HG03135 (cell line): ENCODE results near the gene RTP3.
"Not testable (repeated sequence)": the region's sequence is repeated elsewhere in the genome, so short reads cannot be mapped to it uniquely, and the experiment has no call there.

ENCODE experiments used
- ATAC-seq: cut with Tn5 transposase; IDR thresholded peaks from one replicate; pipeline ENCODE4 v1.9.1; 2021; ENCODE audit warnings: mild to moderate bottlenecking, moderate library complexity; ENCODE audit not compliant: unreplicated experiment

The RTP3 gene

DNA sequence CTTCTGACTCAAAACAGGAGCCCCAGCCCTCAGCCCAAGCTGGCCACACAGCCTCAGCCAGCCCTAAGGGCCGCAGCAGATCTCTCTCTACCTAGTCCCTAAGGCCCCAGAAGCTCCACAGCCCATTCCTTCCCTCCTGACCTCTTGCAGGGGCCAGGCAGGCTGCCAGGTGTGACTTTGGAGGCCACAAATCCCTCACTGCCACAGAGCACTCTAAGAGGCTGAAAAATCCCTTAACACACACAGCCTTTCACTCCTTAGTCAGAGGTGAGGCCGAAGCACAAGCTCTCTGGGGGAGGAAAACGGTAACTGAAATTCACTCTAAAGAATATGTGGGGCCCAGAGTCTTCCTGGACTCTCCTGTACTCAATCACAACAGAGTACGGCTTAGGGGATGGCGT lies 45.0 kb downstream of the RTP3 start:
- no peak for ATAC-seq

DNA sequence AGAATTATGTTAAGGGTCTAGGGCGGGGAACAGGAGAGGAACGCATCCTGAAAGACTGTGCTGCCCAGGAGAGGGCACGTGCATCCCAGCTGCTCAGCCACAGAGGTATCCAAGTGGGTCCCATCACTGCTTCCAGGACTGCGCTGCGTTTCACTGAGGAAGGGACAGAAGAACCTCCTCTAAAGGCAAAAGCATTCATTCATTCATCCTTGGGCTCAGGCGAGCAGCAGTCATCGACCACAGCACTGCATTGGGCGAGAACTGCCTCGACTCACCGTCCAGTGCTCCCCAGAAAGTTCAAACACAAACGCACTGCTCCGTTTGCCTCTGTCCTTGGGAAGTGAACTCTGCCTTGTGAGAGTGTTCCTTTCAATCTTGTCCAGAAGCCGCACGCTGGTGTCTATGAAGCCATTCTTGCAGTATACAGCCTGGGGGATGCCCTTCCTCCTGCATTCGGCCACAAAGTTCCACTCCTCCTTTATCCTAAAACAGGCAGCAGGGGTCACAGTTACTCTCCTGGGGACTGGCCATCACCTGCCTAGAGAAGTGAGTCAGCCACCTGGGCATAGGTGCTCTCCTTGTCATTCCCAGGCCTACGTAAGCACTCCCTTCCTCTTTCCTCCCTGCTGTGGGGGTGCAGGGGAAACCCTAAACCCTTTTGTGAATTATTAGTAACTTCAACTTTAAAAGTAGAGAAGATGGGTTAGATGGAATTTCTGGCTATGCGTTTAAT lies 47.2 kb downstream of the RTP3 start:
- ATAC-seq: no peak

DNA sequence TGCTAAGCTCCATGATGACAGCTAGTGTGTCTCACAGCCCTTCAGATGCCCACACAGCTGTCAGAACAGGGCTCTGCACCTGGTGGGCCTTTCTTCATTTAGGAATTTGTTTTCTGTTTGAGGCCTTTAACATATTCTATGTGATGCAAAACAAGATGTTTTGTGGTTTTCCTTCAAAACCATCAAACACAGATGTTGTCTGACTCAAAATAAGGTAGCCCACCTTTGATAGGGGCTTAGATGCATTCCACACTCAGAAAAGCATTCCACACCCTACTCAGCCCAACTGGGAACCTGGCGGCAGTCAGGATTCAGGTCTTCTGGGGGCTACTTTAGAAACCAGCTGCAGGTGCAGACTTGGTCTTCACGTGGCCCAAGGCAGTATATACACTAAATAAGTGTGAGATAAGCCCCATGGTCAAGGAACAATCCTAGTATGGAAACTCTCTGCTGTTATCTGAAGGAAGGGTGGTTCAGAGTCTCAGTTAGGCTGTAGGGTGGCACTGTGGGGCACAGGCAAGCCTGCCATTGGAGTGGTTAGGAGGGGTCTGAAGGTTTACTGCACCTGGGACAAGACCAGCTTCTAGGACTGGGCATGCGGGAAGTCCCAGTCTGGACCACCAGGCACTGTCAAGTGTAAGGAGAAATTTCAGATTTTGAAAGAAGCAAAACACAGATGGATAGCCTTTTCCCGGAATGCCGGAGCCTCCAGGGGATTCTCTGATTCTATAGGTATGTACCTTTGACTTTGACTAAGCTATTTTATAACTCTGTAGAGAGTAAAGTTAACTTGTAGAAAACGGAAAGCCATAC lies 48.2 kb downstream of the RTP3 start:
- ATAC-seq: no peak

DNA sequence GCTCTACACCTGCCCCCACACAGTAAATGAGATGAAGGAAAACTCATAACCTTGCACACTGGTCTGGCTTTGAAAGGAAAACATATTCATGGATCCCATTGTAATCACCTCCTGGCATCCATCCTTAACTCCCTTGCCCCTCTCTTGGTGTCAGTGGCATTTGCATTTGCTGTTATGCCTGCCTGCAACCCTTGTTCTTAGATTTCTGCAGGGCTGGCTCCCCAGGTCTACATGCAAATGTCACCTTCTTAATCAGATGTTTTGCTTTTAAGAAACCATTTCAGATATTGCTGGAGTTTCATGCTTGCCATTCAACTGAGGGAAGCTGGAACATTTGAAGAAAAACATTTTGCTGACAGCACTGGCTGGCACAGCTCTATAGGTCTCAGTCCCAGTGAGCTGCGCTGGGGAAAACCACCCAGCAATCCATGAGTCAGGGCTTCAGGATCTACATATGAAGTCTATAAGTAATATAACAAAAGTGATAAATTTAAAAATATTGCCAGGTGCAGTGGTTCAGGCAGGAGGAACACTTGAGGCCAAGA lies 49.2 kb downstream of the RTP3 start:
- ATAC-seq: no peak

DNA sequence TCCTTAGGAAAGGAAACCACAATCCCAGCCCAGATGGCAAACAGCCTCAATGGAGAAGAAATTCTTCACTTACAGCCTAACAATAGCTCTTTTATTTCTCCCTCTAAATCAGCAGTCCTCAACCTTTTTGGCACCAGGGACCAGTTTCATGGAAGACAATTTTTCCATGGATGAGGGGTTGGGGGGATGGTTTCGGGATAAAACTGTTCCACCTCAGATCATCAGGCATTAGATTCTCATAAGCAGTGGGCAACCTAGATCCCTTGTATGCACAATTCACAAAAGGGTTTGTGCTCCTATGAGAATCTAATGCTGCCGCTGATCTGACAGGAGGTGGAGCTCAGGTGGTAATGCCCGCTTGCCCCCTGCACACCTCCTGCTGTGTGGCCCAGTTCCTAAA lies 50.8 kb downstream of the RTP3 start:
- ATAC-seq: not testable (repeated sequence)

DNA sequence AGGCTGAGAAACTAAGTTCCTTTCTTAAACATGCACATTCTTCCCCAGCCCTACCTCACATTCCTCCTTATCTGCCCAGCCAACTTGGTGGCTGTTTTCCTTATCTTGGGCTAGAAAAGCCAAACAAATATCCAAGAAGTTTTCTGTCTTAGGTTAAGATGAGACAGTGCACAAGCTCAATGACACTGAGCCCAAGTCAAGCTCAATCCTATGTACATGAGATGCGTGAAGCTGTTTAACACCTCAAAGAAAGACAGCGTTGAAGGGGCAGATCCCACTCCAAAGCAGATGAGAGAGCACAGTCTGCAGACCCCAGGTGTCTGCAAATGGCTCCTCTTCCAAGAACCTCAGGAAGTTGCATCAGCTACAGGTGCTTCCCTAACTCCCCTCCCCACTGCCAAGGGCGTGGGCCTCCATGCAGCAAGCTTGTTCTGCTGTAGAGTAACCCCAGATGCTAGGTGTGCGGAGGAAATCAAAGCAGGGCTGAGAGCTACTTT lies 51.7 kb downstream of the RTP3 start:
- ATAC-seq: no peak

DNA sequence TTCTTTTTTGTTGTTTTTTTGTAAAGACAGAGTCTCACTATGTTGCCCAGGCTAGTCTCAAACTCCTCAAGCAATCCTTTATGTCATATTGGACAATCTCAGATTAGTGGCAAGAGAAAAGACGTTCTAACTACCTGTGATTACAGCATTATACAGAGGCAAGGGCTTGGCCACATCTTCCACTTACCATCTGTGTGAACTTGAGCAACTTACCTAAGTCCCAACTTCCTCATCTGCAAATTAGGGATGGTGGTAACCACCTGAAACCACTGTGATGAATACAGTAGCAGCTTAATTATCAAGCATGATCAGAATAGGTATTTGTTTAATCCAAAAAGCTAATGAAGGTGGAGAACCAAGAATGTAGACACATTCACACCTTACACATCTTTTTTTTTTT lies 52.2 kb downstream of the RTP3 start:
- no peak for ATAC-seq
